Body of pancreas (tissue), 4 donors: ENCODE data around the gene EPHB1. TPM values are rescaled to one million over a fixed set of nuclear protein-coding genes. Genes with fewer than 3 reads are reported as not detected.
"Not testable (repeated sequence)": the region's sequence is repeated elsewhere in the genome, so short reads cannot be mapped to it uniquely, and the experiment has no call there.

Experiments
- ATAC-seq: fragments of 150-250 bp; one replicate; pipeline ENCODE4 v1.9.1; 2016
- DNase-seq, 4 donors: peaks; one replicate each; pipeline ENCODE4 v3.0.0-alpha.2; 2019
- H3K27ac ChIP-seq, 4 donors: fragments of 200-600 bp; sonication (generic); 1 replicate in 3 of 4; 2 replicates in 1 of 4; pipeline versions ENCODE4 v1.5.1 to v1.6.1; 2016 to 2019; ENCODE audit warnings: mild to moderate bottlenecking in 1 of 4, mixed read lengths in 1 of 4, moderate library complexity in 1 of 4
- H3K27me3 ChIP-seq, 2 donors: fragments of 200-600 bp; sonication (generic); one replicate each; pipeline ENCODE4 v1.6.0; 2016; ENCODE audit warnings: mild to moderate bottlenecking in 1 of 2
- H3K36me3 ChIP-seq, 2 donors: fragments of 200-600 bp; sonication (generic); replicated peaks in 1 of 2; 2 replicates each; pipeline ENCODE4 v1.5.1; 2016; ENCODE audit warnings: low read depth in 2 of 2; ENCODE audit not compliant: insufficient read depth in 1 of 2
- H3K4me1 ChIP-seq: fragments of 200-600 bp; sonication (generic); one replicate; pipeline ENCODE4 v1.6.0; 2016
- H3K4me3 ChIP-seq, 2 donors: fragments of 200-600 bp; sonication (generic); 1 replicate in 1 of 2; 2 replicates in 1 of 2; pipeline ENCODE4 v1.5.1; 2016 to 2019
- H3K9me3 ChIP-seq, 3 donors: fragments of 200-600 bp; sonication (generic); 1 replicate in 2 of 3; 2 replicates in 1 of 3; pipeline ENCODE4 v1.5.1; 2016
- POLR2A ChIP-seq, 3 donors: fragments of 450-650 bp; IDR thresholded peaks; one replicate each; pipeline ENCODE4 v1.6.1; 2016; ENCODE audit warnings: antibody characterized with exemption in 3 of 3, mild to moderate bottlenecking in 2 of 3
- WGBS, 2 donors: methylation state at CpG; one replicate each; pipeline ENCODE4 v1.1.5; 2017; 5-methylcytosine and 5-hydroxymethylcytosine counted together
- intact Hi-C: fragments of 100-400 bp; cut with DNase I; formaldehyde crosslinking; loops from one replicate; pipeline ENCODE4 v1.15.1; 2023
- total RNA-seq, 2 donors: library from RNA; depleted of rRNA; stranded (reverse); fragments of >200 nt; gene quantifications; one replicate each; pipeline ENCODE4 v1.1.0, GENCODE V29; 2016
- TF ChIP-seq, protein P1 (sequence below), 7 experiments: fragments of 450-650 bp in 4 of 7; fragments of 200-600 bp in 3 of 7; sonication (generic) in 3 of 7; IDR thresholded peaks; one replicate each; pipeline ENCODE4 v1.5.1; 2016 to 2019; ENCODE audit warnings: antibody characterized with exemption in 7 of 7

Gene EPHB1
- total RNA-seq, 2 donors from 2014 or later = 1.3 TPM; not detected in 1

DNA sequence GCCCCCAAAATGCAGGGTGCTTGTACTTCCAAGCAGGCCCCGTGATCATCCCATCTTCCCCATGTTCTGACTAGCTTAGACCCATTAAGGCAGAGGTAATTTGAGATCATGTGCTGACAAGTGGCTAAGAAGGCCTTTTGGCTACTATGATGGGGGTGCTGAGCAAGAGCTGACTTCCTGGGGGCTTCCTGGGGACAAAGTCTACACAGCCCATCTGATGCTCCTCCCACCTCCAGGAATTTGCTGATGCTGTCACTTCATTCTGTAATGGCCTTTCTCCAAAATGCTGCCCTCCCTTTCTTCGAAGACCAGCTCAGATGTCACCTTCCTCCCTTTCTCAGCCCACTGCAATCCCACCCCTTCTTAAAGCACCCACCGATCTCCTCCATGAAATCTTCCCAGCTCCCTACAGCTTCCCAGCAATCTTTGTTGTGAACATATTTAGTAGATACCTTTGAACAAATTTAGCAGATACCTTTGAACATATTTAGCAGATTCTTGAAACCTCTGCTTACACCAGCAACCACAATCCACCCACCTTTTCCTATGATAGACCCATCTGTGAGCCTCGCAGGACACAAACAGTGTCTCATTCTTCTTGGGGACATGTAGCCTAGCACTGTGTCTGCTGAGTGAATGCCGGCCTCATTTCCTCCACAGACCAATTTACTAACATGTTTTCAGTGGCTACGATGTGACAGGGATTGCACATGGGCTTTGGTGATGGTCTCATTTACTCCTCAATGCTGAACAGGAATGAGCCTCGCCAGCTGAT, 223.3 kb downstream of the EPHB1 start:
- ATAC-seq (no peak), DNase-seq (no peak)
- H3K27ac ChIP-seq = no peak overlapping the region
- no peaks in the 10 kb centered on the region for H3K27me3 ChIP-seq
- intact Hi-C loops = no loop called here
- no peaks in the 10 kb centered on the region for H3K4me1 ChIP-seq
- TF ChIP-seq, protein P1, sequence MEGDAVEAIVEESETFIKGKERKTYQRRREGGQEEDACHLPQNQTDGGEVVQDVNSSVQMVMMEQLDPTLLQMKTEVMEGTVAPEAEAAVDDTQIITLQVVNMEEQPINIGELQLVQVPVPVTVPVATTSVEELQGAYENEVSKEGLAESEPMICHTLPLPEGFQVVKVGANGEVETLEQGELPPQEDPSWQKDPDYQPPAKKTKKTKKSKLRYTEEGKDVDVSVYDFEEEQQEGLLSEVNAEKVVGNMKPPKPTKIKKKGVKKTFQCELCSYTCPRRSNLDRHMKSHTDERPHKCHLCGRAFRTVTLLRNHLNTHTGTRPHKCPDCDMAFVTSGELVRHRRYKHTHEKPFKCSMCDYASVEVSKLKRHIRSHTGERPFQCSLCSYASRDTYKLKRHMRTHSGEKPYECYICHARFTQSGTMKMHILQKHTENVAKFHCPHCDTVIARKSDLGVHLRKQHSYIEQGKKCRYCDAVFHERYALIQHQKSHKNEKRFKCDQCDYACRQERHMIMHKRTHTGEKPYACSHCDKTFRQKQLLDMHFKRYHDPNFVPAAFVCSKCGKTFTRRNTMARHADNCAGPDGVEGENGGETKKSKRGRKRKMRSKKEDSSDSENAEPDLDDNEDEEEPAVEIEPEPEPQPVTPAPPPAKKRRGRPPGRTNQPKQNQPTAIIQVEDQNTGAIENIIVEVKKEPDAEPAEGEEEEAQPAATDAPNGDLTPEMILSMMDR (IDR thresholded peaks at IDR 0.05) = no peak
- TF ChIP-seq POLR2A (IDR thresholded peaks at IDR 0.05) = no peak
- H3K4me3 ChIP-seq = no peak overlapping the region
- no peaks in the 10 kb centered on the region for H3K36me3 ChIP-seq
- WGBS, 2 donors = 77 to 86% methylated on average over 7 of the region's 7 CpGs
- H3K9me3 ChIP-seq = no peaks in the 10 kb centered on the region

DNA sequence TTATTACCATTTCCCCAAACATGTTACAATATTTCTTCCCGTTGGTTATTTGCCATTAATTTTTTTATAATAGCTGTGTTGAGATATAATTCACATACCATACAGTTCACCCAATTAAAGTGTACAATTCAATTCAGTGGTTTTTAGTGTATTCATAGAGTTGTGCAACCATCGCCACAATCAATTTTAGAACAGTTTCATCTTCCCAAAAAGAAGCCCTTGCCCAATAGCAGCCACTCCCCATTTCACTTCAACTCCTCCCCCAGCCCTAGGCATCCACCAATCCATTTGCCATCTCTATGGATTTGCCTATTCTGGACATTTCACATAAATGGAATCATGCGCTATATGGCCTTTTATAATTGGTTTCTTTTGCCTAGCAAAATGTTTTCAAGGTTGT, 225.1 kb downstream of the EPHB1 start:
- H3K4me1 ChIP-seq = no peaks in the 10 kb centered on the region
- ATAC-seq (no peak), DNase-seq (no peak)
- TF ChIP-seq, protein P1 (IDR thresholded peaks at IDR 0.05) = no peak
- no peak for TF ChIP-seq POLR2A (IDR thresholded peaks at IDR 0.05)
- H3K36me3 ChIP-seq = no peaks in the 10 kb centered on the region
- H3K27me3 ChIP-seq = no peaks in the 10 kb centered on the region
- H3K9me3 ChIP-seq = no peaks in the 10 kb centered on the region
- no peak overlapping the region for H3K4me3 ChIP-seq
- H3K27ac ChIP-seq = no peak overlapping the region
- 76 to 82% methylated on average over 3 of the region's 3 CpGs for WGBS, 2 donors
- intact Hi-C loops = no loop called here

DNA sequence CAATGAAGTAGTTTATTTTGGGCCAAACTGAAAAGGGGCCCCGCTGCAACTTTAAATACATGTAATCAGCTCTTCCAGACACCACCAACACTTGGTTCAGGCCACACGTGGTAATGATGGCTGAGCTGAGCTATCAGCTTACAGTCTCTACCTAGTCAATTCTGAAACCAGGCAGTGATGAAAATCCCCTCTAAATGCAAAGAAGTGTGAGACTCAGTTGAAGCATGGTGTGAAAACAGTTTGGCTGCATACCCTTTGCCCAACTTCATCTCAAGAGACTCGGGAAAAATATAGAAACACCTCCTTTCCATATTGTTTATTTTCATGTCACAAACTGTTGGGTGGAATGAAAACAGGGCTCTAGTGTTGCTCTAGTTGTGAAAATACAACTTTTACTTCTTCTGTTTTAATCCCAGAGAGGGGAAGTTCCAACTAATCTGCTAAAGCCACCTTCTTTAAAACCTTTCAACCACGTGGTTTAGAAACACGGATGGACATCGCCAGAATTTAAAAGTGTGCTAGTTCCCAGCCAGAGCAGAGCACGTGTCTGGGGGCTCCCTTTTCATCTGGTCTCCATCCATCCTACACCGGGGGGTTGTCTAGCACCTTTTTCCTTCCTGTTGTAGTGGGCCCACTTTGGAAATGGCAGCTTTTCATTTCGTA, 229.1 kb downstream of the EPHB1 start:
- Histone ChIP-seq H3K9me3 (no peaks in the 10 kb centered on the region), H3K27ac (no peak overlapping the region), H3K36me3 (no peaks in the 10 kb centered on the region), H3K4me3 (no peak overlapping the region), H3K27me3 (no peaks in the 10 kb centered on the region), H3K4me1 (no peaks in the 10 kb centered on the region)
- TF ChIP-seq, protein P1 (IDR thresholded peaks at IDR 0.05) = no peak
- no peak for TF ChIP-seq POLR2A (IDR thresholded peaks at IDR 0.05)
- DNase-seq (no peak), ATAC-seq (no peak)
- intact Hi-C loops = no loop called here
- 52 to 56% methylated on average over 9 of the region's 9 CpGs for WGBS, 2 donors

DNA sequence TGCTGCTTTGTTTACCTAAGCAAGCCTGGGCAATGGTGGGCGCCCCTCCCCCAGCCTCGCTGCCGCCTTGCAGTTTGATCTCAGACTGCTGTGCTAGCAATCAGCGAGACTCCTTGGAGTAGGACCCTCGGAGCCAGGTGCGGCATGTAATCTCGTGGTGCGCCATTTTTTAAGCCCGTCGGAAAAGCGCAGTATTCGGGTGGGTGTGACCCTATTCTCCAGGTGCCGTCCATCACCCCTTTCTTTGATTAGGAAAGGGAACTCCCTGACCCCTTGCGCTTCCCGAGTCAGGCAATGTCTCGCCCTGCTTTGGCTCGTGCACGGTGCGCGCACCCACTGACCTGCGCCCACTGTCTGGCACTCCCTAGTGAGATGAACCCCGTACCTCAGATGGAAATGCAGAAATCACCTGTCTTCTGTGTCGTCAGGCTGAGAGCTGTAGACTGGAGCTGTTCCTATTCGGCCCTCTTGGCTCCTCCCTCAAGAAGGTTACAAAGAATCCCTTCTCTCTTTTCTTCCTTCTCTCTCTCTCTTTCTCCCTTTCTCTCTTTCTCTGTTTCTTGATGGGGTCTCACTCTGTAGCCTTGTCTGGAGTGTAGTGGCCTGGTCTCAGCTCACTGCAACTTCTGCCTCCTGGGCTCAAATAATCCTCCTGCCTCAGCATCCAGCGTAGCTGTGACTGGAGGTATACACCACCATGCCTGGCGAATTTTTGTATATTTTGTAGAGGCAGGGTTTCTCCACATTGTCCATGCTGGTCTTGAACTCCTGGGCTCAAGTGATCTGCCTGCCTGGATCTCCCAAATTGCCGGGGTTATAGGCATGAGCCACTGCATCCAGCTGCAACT, 235.9 kb downstream of the EPHB1 start:
- intact Hi-C loops, H3K4me1 ChIP-seq, H3K4me3 ChIP-seq, DNase-seq, H3K27me3 ChIP-seq, ATAC-seq, H3K9me3 ChIP-seq, H3K36me3 ChIP-seq, H3K27ac ChIP-seq: not testable (repeated sequence)
- WGBS, 2 donors = 17 to 18% methylated on average over 24 to 27 of the region's 27 CpGs

DNA sequence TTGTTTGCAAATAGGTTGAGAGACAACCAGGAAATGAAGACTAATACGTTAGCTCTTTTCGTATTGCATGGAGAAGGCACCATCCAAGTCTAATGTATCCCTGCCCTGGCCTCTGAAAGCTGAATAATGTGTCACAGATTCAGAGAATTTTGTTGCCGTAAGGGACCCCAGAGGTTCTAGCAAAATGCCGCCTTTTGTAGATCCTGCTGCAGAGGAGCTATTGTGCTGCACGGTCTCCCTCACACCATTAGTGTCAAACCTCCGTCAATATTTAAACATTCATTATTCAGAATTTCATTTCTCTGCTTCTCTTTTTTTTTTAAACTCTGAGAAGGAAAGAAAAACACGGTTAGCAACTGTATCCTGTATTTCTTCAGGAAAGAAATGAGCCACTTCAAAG, 238.7 kb downstream of the EPHB1 start:
- 27 to 32% methylated on average over 7 of the region's 7 CpGs for WGBS, 2 donors
- intact Hi-C loops = no loop called here

More for the DNA sequence above, 238.7 kb downstream of the EPHB1 start:
- Histone ChIP-seq H3K9me3 (no peaks in the 10 kb centered on the region), H3K4me3 (no peak overlapping the region), H3K4me1 (no peaks in the 10 kb centered on the region), H3K27ac (no peak overlapping the region), H3K27me3 (no peaks in the 10 kb centered on the region), H3K36me3 (no peaks in the 10 kb centered on the region)
- no peak for ATAC-seq
- TF ChIP-seq, protein P1 (IDR thresholded peaks at IDR 0.05) = no peak
- no peak for TF ChIP-seq POLR2A (IDR thresholded peaks at IDR 0.05)
- no peak for DNase-seq
